Karpas-422 (cell line): Measurements from ENCODE around the gene CTNNA2. TPM values are rescaled to one million over a fixed set of nuclear protein-coding genes. Genes with fewer than 3 reads are reported as not detected.

ENCODE experiments used
- DNase-seq: peaks from one replicate; pipeline ENCODE4 v3.0.0-alpha.2; 2015
- H2AFZ ChIP-seq: fragments of 200-600 bp; sonication (generic); 2 replicates; pipeline ENCODE4 v1.6.1; 2014; ENCODE audit warnings: antibody characterized with exemption, low read length, mixed read lengths
- H3K27ac ChIP-seq: fragments of 200-600 bp; sonication (generic); 2 replicates; pipeline ENCODE4 v1.5.1; 2014; ENCODE audit warnings: mild to moderate bottlenecking, low read length, moderate library complexity
- H3K27me3 ChIP-seq: fragments of 200-600 bp; sonication (generic); 2 replicates; pipeline ENCODE4 v1.6.1; 2014; ENCODE audit warnings: low read length, mixed read lengths
- H3K36me3 ChIP-seq: fragments of 200-600 bp; sonication (generic); 2 replicates; pipeline ENCODE4 v1.6.1; 2014; ENCODE audit warnings: low read length, mixed read lengths; ENCODE audit not compliant: insufficient read depth
- H3K4me1 ChIP-seq: fragments of 200-600 bp; sonication (generic); 2 replicates; pipeline ENCODE4 v1.6.1; 2014; ENCODE audit warnings: mild to moderate bottlenecking, low read length, mixed read lengths
- H3K4me2 ChIP-seq: fragments of 200-600 bp; sonication (generic); 2 replicates; pipeline ENCODE4 v1.6.1; 2014; ENCODE audit warnings: low read length, low read depth, mild to moderate bottlenecking; ENCODE audit not compliant: poor library complexity, severe bottlenecking
- H3K4me3 ChIP-seq: fragments of 200-600 bp; sonication (generic); 2 replicates; pipeline ENCODE4 v1.5.1; 2014; ENCODE audit warnings: mild to moderate bottlenecking, antibody characterized with exemption, low read length, mixed read lengths
- H3K79me2 ChIP-seq: fragments of 200-600 bp; sonication (generic); 2 replicates; pipeline ENCODE4 v1.6.1; 2014; ENCODE audit warnings: mild to moderate bottlenecking, low read length, mixed read lengths
- H3K9ac ChIP-seq: fragments of 200-600 bp; sonication (generic); 2 replicates; pipeline ENCODE4 v1.6.0; 2014; ENCODE audit warnings: low read length
- H3K9me2 ChIP-seq: fragments of 200-600 bp; sonication (generic), shearing (Covaris generic); replicated peaks from 2 replicates; pipeline ENCODE4 v1.6.0; 2014; ENCODE audit warnings: mild to moderate bottlenecking, low read length, moderate library complexity; ENCODE audit not compliant: insufficient read depth
- H3K9me3 ChIP-seq: fragments of 300-700, 200-600 bp; sonication (generic); 2 replicates; pipeline ENCODE4 v1.6.1; 2014; ENCODE audit warnings: low read length, mixed read lengths
- H4K20me1 ChIP-seq: fragments of 200-600 bp; sonication (generic); 2 replicates; pipeline ENCODE4 v1.6.1; 2014; ENCODE audit warnings: mild to moderate bottlenecking, antibody characterized with exemption, low read length, low read depth; ENCODE audit not compliant: insufficient read depth
- total RNA-seq: library from RNA; depleted of rRNA; stranded (reverse); fragments of >200 nt; shearing (Covaris generic); gene quantifications from 2 replicates; pipeline ENCODE4 v1.2.3, GENCODE V29; 2014; ENCODE audit warnings: low replicate concordance

The CTNNA2 gene
- total RNA-seq, 1 experiment from 2014 or later = not detected

DNA sequence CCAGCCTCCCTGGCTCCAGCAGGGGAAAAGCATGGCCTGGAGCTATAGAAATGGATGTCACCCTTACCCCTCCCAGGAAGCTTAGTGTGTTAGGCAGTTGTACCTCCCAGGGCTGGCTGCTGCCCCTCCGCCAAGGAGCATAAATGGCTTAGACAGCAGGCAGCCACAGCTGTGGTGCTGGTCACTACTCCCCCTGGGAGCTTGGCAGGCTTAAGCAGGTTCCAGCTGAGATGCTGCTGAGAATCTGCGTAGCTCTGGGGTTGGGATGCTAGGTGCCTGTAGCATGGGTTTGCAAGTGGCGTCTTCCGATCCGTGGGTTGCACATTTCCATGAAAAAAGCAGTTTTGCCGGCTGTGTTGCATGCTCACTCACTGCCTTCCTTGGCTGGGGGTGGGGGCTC lies 369.7 kb downstream of the CTNNA2 start:
- Histone ChIP-seq H3K27me3 (no peaks in the 10 kb centered on the region), H3K4me3 (no peak overlapping the region), H4K20me1 (no peaks in the 10 kb centered on the region), H3K9me3 (no peaks in the 10 kb centered on the region), H3K4me2 (no peak overlapping the region), H3K36me3 (no peaks in the 10 kb centered on the region), H3K27ac (no peak overlapping the region), H3K79me2 (no peaks in the 10 kb centered on the region), H3K4me1 (no peaks in the 10 kb centered on the region), H3K9me2 (no peaks in the 10 kb centered on the region), H2AFZ (no peak overlapping the region), H3K9ac (no peak overlapping the region)
- no peak for DNase-seq

DNA sequence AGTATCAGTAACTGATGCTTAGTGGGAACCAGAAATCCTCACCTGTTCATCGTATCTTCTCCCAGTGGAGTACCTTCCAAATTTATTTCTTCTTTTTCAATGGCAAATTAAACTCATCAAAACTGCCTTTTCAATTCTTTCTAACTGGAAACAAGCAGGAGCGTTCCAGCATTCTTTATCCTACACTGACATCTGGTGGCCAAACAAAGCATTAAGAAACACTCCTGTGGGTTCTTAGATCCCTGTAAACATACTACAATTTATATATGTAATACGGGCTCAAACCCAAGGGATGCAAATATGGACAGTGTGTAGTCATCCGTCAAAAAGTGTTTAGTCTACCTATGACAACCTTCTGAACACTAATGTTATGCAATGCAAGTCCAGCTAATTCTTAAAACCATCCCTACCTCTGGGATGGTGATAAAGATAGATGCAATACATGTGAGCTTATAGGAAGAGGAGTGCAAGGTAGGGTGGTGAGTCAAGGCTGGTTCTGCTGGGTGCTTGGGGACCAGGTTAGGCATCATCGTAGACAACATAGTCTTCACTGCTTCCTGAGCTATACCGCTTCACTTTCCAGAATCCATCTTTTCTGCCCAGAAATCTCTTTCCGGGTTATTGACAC lies 375.0 kb downstream of the CTNNA2 start:
- H3K9me2 ChIP-seq = no peaks in the 10 kb centered on the region
- H3K79me2 ChIP-seq = no peaks in the 10 kb centered on the region
- H3K9ac ChIP-seq = no peak overlapping the region
- H3K36me3 ChIP-seq = no peaks in the 10 kb centered on the region
- H3K4me1 ChIP-seq = no peaks in the 10 kb centered on the region
- H4K20me1 ChIP-seq = no peaks in the 10 kb centered on the region
- peak; percentile 89 for DNase-seq
- H3K4me3 ChIP-seq = no peak overlapping the region
- no peak overlapping the region for H2AFZ ChIP-seq
- H3K9me3 ChIP-seq = no peaks in the 10 kb centered on the region
- H3K27me3 ChIP-seq = no peaks in the 10 kb centered on the region; the same call in 1 of the 2 replicates
- H3K4me2 ChIP-seq = no peak overlapping the region
- no peak overlapping the region for H3K27ac ChIP-seq

DNA sequence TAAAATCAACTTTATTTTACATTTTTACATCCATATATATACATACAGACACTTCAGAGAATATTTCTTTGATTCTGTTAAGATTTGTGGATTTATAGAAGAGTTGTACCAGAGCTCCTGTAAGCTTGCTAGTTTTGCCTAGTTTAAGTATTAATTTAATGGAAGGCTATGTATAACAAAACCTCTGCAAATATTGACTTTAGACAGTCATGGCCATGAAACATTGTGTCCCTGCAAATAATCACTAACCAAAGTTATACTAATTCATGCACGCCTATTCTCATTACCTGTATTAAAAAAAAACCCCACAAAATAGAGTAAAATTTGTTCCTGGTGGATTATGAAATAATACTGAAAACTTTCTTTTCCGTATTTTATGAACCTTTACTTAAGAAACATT lies 379.3 kb downstream of the CTNNA2 start:
- Histone ChIP-seq H3K9me2 (no peaks in the 10 kb centered on the region), H3K9ac (no peak overlapping the region), H3K27ac (no peak overlapping the region), H3K36me3 (no peaks in the 10 kb centered on the region), H3K79me2 (no peaks in the 10 kb centered on the region), H3K4me2 (no peak overlapping the region), H3K9me3 (no peaks in the 10 kb centered on the region), H2AFZ (no peak overlapping the region), H3K27me3 (no peaks in the 10 kb centered on the region; the same call in 1 of the 2 replicates), H4K20me1 (no peaks in the 10 kb centered on the region), H3K4me3 (no peak overlapping the region), H3K4me1 (no peaks in the 10 kb centered on the region)
- DNase-seq = no peak

DNA sequence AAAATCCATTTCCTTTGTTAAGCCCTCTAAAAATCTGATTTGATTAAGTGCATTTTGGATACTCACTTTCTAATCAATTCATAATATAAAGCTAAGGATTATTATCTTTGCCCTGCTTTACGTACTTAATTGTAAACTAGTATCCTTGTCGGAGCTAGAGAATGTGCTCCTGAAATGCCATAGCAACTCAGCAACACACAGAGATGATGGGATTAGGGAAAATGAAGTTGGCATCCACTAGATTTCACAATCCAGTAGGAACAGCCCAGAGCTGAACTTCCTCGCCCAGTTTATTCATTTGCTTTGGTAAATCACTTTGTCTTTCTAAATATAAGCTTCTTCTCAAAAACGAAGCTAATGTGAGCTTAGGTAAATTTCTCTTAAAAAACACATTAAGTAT lies 386.3 kb downstream of the CTNNA2 start:
- no peaks in the 10 kb centered on the region for H3K4me1 ChIP-seq
- no peak overlapping the region for H3K9ac ChIP-seq
- no peaks in the 10 kb centered on the region for H3K79me2 ChIP-seq
- H3K9me2 ChIP-seq = no peaks in the 10 kb centered on the region
- no peak for DNase-seq
- H3K27me3 ChIP-seq = no peaks in the 10 kb centered on the region
- no peaks in the 10 kb centered on the region for H4K20me1 ChIP-seq
- no peak overlapping the region for H3K4me2 ChIP-seq
- no peaks in the 10 kb centered on the region for H3K9me3 ChIP-seq
- no peak overlapping the region for H3K27ac ChIP-seq
- no peaks in the 10 kb centered on the region for H3K36me3 ChIP-seq
- H2AFZ ChIP-seq = no peak overlapping the region
- no peak overlapping the region for H3K4me3 ChIP-seq

DNA sequence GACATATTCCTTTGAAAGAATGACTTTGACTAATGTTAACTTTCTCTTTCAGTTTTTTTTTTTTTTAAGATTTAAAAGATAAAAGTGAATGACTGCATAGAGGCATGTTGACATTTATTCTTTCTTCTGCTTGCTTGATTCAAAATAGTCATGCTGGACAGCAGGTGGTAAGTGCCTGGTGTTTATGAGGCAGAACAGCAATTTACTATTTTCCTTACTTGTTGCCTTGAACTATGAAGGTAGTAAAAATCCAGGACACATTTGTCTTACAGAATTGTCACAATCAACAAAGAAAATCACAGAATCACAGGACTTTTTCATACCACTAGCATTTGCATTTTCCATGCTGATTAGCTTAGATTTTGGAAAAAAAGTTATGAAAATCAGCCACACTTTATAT lies 388.3 kb downstream of the CTNNA2 start:
- no peak overlapping the region for H3K4me3 ChIP-seq
- no peaks in the 10 kb centered on the region for H3K9me2 ChIP-seq
- no peaks in the 10 kb centered on the region for H3K79me2 ChIP-seq
- H3K27me3 ChIP-seq = no peaks in the 10 kb centered on the region
- no peaks in the 10 kb centered on the region for H4K20me1 ChIP-seq
- no peaks in the 10 kb centered on the region for H3K4me1 ChIP-seq
- H3K9ac ChIP-seq = no peak overlapping the region
- H3K27ac ChIP-seq = no peak overlapping the region
- no peaks in the 10 kb centered on the region for H3K9me3 ChIP-seq
- H3K4me2 ChIP-seq = no peak overlapping the region
- no peak overlapping the region for H2AFZ ChIP-seq
- no peak for DNase-seq
- no peaks in the 10 kb centered on the region for H3K36me3 ChIP-seq

DNA sequence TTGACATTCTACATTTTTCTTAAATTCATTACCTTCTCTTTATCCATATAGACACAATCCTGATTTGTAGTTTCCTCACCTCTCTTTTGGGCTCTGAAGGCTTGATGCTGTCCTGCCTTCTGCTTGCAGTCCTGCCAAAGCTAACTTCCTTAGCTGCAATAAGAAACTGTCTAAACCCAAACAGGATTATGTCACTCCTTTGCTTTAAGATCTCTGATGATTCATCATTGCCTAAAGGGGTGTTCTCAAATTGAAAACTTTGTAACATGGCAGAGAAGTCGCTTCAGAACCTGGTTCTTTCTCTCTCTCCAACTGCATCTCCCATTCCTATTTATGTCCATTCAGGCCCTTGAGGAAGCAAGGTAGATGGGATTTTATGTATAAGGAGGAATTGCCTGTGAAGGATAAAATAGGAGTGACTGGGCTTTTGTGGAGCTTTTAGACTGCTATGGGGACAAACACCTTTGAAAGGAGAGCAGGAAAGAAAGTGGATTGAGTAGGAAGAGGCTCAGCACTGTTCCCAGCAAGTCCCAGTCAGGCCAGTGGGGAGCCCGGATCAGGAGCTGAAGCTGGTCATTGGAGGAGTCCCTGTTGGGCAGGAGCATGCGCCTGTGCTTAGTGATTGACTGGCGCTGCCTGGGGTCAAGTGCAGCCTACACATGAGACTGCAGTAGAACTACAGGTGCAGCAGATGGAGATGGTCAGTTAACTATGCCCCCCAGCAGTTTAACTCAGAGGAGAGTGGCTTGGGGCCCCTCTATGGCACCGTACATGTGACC lies 390.6 kb downstream of the CTNNA2 start:
- no peak overlapping the region for H3K4me2 ChIP-seq
- no peak overlapping the region for H3K27ac ChIP-seq
- DNase-seq = no peak
- H3K36me3 ChIP-seq = no peaks in the 10 kb centered on the region
- H3K9me3 ChIP-seq = no peaks in the 10 kb centered on the region
- no peak overlapping the region for H3K4me3 ChIP-seq
- H2AFZ ChIP-seq = no peak overlapping the region
- H3K79me2 ChIP-seq = no peaks in the 10 kb centered on the region
- H3K4me1 ChIP-seq = no peaks in the 10 kb centered on the region
- H3K9me2 ChIP-seq = no peaks in the 10 kb centered on the region
- no peak overlapping the region for H3K9ac ChIP-seq
- H3K27me3 ChIP-seq = no peaks in the 10 kb centered on the region
- H4K20me1 ChIP-seq = no peaks in the 10 kb centered on the region

DNA sequence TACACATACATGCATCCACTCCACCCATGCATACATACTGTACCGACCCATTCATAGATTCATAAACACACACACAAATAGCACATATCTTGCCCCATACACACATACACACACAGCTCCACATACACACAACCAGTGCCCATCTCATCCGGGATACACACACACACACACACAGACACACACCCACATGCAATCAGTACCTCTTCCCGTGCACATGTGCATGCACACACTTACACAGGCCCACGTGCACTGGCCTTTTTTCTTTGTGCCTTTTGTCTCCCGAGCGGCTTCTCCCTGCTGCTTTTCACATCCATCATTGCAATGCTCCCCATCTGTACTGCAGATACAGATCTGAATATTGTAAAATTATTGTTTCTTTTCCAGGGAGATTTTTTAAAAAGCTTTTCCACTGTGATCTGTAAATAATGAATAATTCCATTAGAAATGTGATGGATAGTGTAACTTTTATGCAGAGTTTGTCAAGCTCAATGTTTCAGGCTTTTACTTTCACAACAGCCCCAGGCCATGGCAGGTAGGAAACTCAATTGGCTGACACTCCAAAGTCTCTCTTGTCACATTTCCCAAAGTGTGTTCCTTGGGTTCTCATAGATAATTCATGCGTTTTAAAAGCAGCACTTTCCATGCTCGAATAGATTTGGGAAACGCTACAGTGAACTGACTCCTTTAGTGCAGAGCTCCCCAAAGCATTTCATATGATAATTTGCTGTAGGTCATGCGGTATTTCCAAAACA lies 393.5 kb downstream of the CTNNA2 start:
- Histone ChIP-seq H3K79me2 (no peaks in the 10 kb centered on the region), H3K27me3 (no peaks in the 10 kb centered on the region), H3K4me1 (no peaks in the 10 kb centered on the region), H2AFZ (no peak overlapping the region), H3K9me2 (no peaks in the 10 kb centered on the region), H3K4me2 (no peak overlapping the region), H3K4me3 (no peak overlapping the region), H3K9ac (no peak overlapping the region), H4K20me1 (no peaks in the 10 kb centered on the region), H3K36me3 (no peaks in the 10 kb centered on the region), H3K9me3 (no peaks in the 10 kb centered on the region), H3K27ac (no peak overlapping the region)
- DNase-seq = no peak

DNA sequence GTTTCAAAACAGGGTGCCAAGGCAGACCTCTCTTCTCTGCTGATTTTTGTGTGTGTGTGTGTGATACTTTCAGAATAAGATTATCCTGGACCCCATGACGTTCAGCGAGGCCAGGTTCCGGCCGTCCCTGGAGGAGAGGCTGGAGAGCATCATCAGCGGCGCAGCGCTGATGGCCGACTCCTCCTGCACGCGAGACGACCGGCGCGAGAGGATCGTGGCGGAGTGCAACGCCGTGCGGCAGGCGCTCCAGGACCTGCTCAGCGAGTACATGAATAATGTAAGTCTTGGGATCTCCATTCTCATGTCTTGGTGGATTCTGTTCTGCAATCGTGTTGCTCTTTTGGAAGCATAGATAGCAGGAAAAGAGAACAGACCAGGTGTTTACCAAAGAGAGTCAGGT lies 396.7 kb downstream of the CTNNA2 start:
- no peaks in the 10 kb centered on the region for H3K9me3 ChIP-seq
- H3K27me3 ChIP-seq = no peaks in the 10 kb centered on the region
- DNase-seq = no peak
- no peaks in the 10 kb centered on the region for H4K20me1 ChIP-seq
- no peak overlapping the region for H2AFZ ChIP-seq
- H3K4me3 ChIP-seq = no peak overlapping the region
- H3K79me2 ChIP-seq = no peaks in the 10 kb centered on the region
- H3K4me2 ChIP-seq = no peak overlapping the region
- no peaks in the 10 kb centered on the region for H3K9me2 ChIP-seq
- no peak overlapping the region for H3K9ac ChIP-seq
- H3K36me3 ChIP-seq = no peaks in the 10 kb centered on the region
- no peak overlapping the region for H3K27ac ChIP-seq
- H3K4me1 ChIP-seq = no peaks in the 10 kb centered on the region
